ENCODE measurements around the gene LIPC.

The LIPC gene

DNA sequence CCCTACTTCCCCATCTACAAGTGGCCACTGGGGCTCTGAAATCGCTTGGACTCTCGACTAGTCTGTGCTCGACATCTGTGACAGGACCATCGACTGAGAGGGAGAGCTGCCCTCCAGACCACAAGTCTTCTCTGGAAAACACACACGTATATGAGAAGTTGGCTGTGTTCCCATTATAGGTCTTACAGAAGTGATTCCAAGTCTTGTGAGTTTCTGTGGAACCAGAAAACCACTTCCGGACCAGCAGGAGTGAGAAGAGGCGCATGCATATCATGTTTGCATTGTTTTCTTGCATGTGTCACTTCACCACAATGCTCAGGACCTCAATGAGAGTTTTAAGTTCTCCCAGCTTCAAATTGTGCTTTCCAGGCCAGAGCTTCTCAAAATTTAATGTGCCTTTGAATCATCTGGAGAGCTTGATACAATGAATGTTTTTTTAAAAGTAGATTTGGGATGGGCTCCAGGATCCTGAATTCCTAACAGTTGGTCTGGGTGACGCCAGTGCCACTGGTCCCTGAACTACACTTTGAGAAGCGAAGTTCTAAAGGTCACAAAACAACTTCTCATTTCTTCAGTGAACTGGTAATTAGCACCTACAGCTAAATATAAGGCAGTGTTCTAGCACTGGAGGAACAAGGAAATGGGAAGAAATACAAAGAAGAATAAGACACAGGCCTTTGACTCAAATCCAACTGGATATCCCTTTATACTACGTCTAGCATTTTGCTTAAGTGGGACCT is 15.7 kb downstream of the LIPC start:
- H3K9ac ChIP-seq, result no peak overlapping the region
- H3K27ac ChIP-seq, result peak overlapping the region; percentile 31
- H3K27me3 ChIP-seq, result no peaks in the 10 kb centered on the region
- H3K9me3 ChIP-seq, result 0 out of 2 replicates have a peak, but pooled peaks cover 3% of the 10 kb centered on the region
- no peak for TF ChIP-seq Cebpa-rat (IDR thresholded peaks at IDR 0.05)
- H3K36me3 ChIP-seq, result 0 out of 2 replicates have a peak, but pooled peaks cover 4% of the 10 kb centered on the region
- no peak overlapping the region for H3K4me3 ChIP-seq
- H3K4me1 ChIP-seq, result peaks cover 56% of the 10 kb centered on the region
- H4K20me1 ChIP-seq, result no peaks in the 10 kb centered on the region
- H3K4me2 ChIP-seq, result peak overlapping the region; percentile 65

DNA sequence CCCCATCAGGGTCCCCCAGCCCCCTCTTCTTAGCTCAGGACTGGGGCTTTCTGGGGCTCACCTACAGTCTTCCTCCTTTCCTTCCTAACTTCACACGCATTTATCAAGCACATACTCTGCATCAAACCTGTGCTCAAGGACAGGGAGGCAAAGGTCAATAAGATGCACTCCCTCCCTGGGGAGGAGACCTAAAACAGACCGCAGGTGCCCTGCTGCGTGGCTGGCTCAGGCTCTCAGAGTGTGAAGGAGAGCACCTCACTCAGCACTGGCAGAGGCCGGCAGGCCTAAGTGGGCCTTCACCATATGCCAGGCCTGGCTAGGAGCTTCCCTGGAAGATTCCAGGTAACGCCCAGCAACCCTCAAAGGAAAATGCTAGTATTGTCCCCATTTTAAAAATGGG is 16.5 kb downstream of the LIPC start:
- Histone ChIP-seq H3K9me3 (0 out of 2 replicates have a peak, but pooled peaks cover 3% of the 10 kb centered on the region), H3K9ac (no peak overlapping the region), H3K27ac (peak overlapping the region; percentile 31)

DNA sequence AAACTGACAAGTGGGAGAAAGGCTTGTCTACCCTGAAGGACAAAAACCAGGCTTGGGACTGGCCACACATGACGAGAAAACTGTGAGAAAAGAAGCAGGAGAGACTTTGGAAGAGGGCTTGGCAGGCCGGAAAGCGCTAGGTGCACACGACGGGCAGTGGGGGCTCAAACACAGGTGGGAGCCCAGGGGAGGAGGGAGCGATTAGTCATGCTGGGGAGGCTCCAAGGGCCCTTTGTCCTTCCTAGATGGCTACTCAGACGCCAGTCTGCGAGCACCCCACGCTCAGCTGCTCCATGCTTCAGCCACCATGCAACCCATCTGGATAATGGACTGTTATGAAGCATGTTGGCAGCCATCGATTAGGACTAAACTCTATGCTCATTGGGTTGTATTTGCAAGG is 17.1 kb downstream of the LIPC start:
- Histone ChIP-seq H3K36me3 (0 out of 2 replicates have a peak, but pooled peaks cover 4% of the 10 kb centered on the region), H4K20me1 (no peaks in the 10 kb centered on the region), H3K27me3 (no peaks in the 10 kb centered on the region), H3K4me3 (no peak overlapping the region), H3K9me3 (0 out of 2 replicates have a peak, but pooled peaks cover 3% of the 10 kb centered on the region), H3K27ac (no peak overlapping the region), H3K4me1 (peaks cover 59% of the 10 kb centered on the region), H3K4me2 (no peak overlapping the region), H3K9ac (no peak overlapping the region)
- TF ChIP-seq Cebpa-rat (IDR thresholded peaks at IDR 0.05), result no peak

More for the DNA sequence above, 16.5 kb downstream of the LIPC start:
- Histone ChIP-seq H3K4me1 (peaks cover 55% of the 10 kb centered on the region), H3K27me3 (no peaks in the 10 kb centered on the region), H4K20me1 (no peaks in the 10 kb centered on the region), H3K4me2 (0 out of 2 replicates have a peak overlapping the region, but pooled peaks have one; percentile 65), H3K4me3 (no peak overlapping the region), H3K36me3 (0 out of 2 replicates have a peak, but pooled peaks cover 4% of the 10 kb centered on the region)
- no peak for TF ChIP-seq Cebpa-rat (IDR thresholded peaks at IDR 0.05)

GRCh38 chr15:58451826-58452225 is 20.0 kb downstream of the LIPC start:
- 0 out of 2 replicates have a peak, but pooled peaks cover 3% of the 10 kb centered on the region for H3K9me3 ChIP-seq
- TF ChIP-seq Cebpa-rat (IDR thresholded peaks at IDR 0.05), result no peak
- H4K20me1 ChIP-seq, result no peaks in the 10 kb centered on the region
- no peak overlapping the region for H3K4me3 ChIP-seq
- H3K4me1 ChIP-seq, result peaks cover 69% of the 10 kb centered on the region
- H3K36me3 ChIP-seq, result no peaks in the 10 kb centered on the region
- H3K4me2 ChIP-seq, result peak overlapping the region; percentile 18
- no peaks in the 10 kb centered on the region for H3K27me3 ChIP-seq
- no peak overlapping the region for H3K27ac ChIP-seq
- H3K9ac ChIP-seq, result no peak overlapping the region

- H3K4me1 ChIP-seq, result peaks cover 69% of the 10 kb centered on the region
- no peak overlapping the region for H3K4me2 ChIP-seq
- H3K9me3 ChIP-seq, result 0 out of 2 replicates have a peak, but pooled peaks cover 3% of the 10 kb centered on the region
- no peaks in the 10 kb centered on the region for H3K36me3 ChIP-seq
- H3K27me3 ChIP-seq, result no peaks in the 10 kb centered on the region
- no peak overlapping the region for H3K4me3 ChIP-seq
- no peak for TF ChIP-seq Cebpa-rat (IDR thresholded peaks at IDR 0.05)
- H3K9ac ChIP-seq, result no peak overlapping the region
- H3K27ac ChIP-seq, result 0 out of 2 replicates have a peak overlapping the region, but pooled peaks have one; percentile 21
- no peaks in the 10 kb centered on the region for H4K20me1 ChIP-seq
Measured at GRCh38 chr15:58452775-58453174, 21.0 kb downstream of the LIPC start.

DNA sequence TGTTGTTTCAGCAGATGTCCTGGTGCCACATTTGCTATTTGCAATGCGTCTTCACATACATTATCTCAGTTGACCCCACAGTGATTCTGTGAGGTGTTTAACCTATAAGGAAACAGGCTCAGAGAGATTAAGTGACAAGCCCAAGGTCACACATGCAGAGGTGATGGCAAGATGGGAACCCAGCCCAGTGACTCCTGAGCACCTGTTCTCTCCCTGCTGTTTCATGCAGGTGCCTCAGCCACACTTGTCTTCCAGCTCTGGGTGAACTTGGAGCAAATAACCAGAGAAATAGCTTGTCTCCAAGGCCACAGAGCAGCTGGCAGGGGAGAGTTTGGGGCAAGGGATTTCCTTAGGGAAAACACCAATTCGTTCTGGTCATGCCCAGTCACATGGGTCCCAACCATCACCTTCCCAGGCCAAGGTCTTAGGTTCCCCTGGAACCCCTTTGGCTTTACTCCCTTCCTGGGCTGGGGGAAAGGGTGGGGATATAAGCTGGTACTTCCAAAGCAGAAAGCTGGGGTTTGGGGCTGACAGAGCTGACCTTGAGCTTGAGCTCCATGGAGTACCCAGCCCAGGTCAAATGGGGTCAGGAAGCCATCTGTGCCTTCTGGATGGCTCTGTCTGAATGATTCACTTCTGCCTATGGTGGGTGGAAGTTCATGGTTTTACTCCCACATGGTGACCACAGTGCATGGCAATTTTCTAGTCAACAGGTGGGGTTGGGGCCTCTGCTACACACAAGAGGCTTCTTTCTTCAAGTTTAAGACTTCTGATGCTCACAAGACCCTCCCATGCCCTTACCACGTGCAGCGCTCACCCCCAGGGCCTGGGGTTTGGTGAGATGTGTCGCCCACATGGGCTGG is 22.4 kb downstream of the LIPC start:
- peak overlapping the region; percentile 62 for H3K4me2 ChIP-seq
- no peak overlapping the region for H3K4me3 ChIP-seq
- H3K4me1 ChIP-seq, result peaks cover 75% of the 10 kb centered on the region
- H3K9ac ChIP-seq, result no peak overlapping the region
- no peak for TF ChIP-seq Cebpa-rat (IDR thresholded peaks at IDR 0.05)
- H3K27ac ChIP-seq, result peak overlapping the region; percentile 58
- H3K36me3 ChIP-seq, result no peaks in the 10 kb centered on the region
- H3K27me3 ChIP-seq, result no peaks in the 10 kb centered on the region
- H4K20me1 ChIP-seq, result no peaks in the 10 kb centered on the region
- H3K9me3 ChIP-seq, result 0 out of 2 replicates have a peak, but pooled peaks cover 3% of the 10 kb centered on the region

DNA sequence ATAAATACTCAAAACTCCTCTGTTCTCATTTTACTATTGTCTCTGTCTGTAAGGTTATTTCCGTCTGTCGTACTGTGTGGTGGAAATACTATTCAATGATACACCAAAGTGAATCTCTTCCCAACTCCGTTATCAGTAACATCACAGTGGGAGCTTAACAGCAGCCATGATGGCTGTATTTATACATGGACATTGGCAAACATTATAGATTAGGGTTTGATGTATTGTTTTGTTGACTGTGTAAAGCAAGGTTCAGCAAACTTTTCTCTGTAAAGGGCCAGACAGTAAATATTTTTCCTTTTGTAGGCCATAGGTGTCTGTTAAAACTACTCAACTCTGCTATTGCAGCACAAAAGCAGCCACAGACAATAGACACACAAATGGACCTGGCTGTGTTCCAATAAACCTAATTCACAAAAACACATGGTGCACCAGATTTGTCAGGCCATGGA is 23.2 kb downstream of the LIPC start:
- Histone ChIP-seq H3K27ac (peak overlapping the region; percentile 58), H3K36me3 (no peaks in the 10 kb centered on the region), H3K9ac (no peak overlapping the region), H3K4me2 (peak overlapping the region; percentile 62), H3K9me3 (0 out of 2 replicates have a peak, but pooled peaks cover 3% of the 10 kb centered on the region), H3K4me3 (no peak overlapping the region), H3K4me1 (peaks cover 83% of the 10 kb centered on the region), H4K20me1 (no peaks in the 10 kb centered on the region), H3K27me3 (no peaks in the 10 kb centered on the region)
- TF ChIP-seq Cebpa-rat (IDR thresholded peaks at IDR 0.05), result no peak

DNA sequence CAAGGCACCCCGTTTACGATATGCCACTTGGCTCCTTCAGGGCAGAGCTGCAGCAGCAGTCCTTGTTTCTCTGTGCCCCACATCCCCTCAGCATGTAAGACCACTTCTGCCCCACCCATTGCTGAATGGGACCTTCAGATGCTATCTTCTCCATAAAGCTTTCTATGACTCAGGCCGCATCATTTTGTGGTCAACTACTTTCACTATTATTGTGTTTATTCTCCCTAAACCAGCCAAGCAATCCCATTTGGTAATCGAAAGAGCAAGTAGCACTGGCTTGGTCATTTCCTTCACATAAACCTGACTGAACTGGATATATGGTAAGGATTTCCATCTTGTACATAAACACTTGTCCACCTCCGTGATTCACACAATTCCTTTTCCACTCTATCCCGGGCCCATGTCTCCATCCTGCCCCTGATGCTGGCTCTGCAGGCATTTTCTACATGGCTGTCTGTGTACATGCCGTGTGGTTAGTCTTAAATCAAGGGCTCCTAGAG is 25.7 kb downstream of the LIPC start:
- Histone ChIP-seq H3K36me3 (no peaks in the 10 kb centered on the region), H4K20me1 (no peaks in the 10 kb centered on the region), H3K27ac (peak overlapping the region; percentile 73), H3K9me3 (no peaks in the 10 kb centered on the region), H3K9ac (no peak overlapping the region; the same call in 1 of the 2 replicates), H3K4me1 (peaks cover 96% of the 10 kb centered on the region), H3K27me3 (no peaks in the 10 kb centered on the region), H3K4me2 (peak overlapping the region; percentile 89), H3K4me3 (no peak overlapping the region)
- TF ChIP-seq Cebpa-rat (IDR thresholded peaks at IDR 0.05), result no peak

GRCh38 chr15:58458076-58458475 is 26.3 kb downstream of the LIPC start:
- H3K27me3 ChIP-seq, result no peaks in the 10 kb centered on the region
- no peaks in the 10 kb centered on the region for H4K20me1 ChIP-seq
- peak overlapping the region; percentile 73 for H3K27ac ChIP-seq
- no peak overlapping the region for H3K4me3 ChIP-seq
- H3K9me3 ChIP-seq, result no peaks in the 10 kb centered on the region
- peaks cover 97% of the 10 kb centered on the region for H3K4me1 ChIP-seq
- no peaks in the 10 kb centered on the region for H3K36me3 ChIP-seq
- H3K9ac ChIP-seq, result peak overlapping the region; percentile 45; the same call in 1 of the 2 replicates
- H3K4me2 ChIP-seq, result peak overlapping the region; percentile 89
- no peak for TF ChIP-seq Cebpa-rat (IDR thresholded peaks at IDR 0.05)
